Transverse colon (tissue), 3 donors: ENCODE measurements around the gene JPT1.

ENCODE experiments used
- CTCF ChIP-seq, 5 experiments: fragments of 200-600 bp in 3 of 5; fragments of 450-650 bp in 2 of 5; sonication (generic) in 3 of 5; IDR thresholded peaks; 1 replicate in 2 of 5; 2 replicates in 3 of 5; pipeline ENCODE4 v1.5.1; 2016 to 2017; ENCODE audit warnings: antibody characterized with exemption in 5 of 5, inconsistent platforms in 3 of 5, mild to moderate bottlenecking in 2 of 5, moderate library complexity in 1 of 5
- EP300 ChIP-seq: sonication (generic); formaldehyde crosslinking; IDR thresholded peaks from one replicate; pipeline ENCODE4 v1.6.1; 2017; ENCODE audit warnings: antibody characterized with exemption, low read depth
- POLR2A ChIP-seq: fragments of 450-650 bp; IDR thresholded peaks from one replicate; pipeline ENCODE4 v1.6.1; 2016; ENCODE audit warnings: antibody characterized with exemption, mild to moderate bottlenecking, moderate library complexity

GRCh38 chr17:75098861-75099260 is 55.5 kb downstream of the JPT1 start:
- TF ChIP-seq CTCF (IDR thresholded peaks at IDR 0.05), result no peak
- TF ChIP-seq POLR2A, result no peak
- TF ChIP-seq EP300, result no peak
